HG03066 (cell line): Measurements from ENCODE around the gene QRSL1.
"Not testable (repeated sequence)": the region's sequence is repeated elsewhere in the genome, so short reads cannot be mapped to it uniquely, and the experiment has no call there.

Experiments
- ATAC-seq: cut with Tn5 transposase; IDR thresholded peaks from one replicate; pipeline ENCODE4 v1.9.1; 2021; ENCODE audit warnings: low read depth; ENCODE audit not compliant: unreplicated experiment

QRSL1 gene

GRCh38 chr6:106622412-106622811 lies 7.0 kb upstream of the QRSL1 start:
- no peak for ATAC-seq

GRCh38 chr6:106623039-106623438 lies 6.3 kb upstream of the QRSL1 start:
- no peak for ATAC-seq

GRCh38 chr6:106626485-106626884 lies 2.9 kb upstream of the QRSL1 start:
- ATAC-seq = peak; percentile 25

GRCh38 chr6:106627760-106628159 lies 1.6 kb upstream of the QRSL1 start:
- ATAC-seq = not testable (repeated sequence)

GRCh38 chr6:106628658-106629102 lies 698 bp upstream of the QRSL1 start:
- no peak for ATAC-seq

- ATAC-seq = no peak
Observed at GRCh38 chr6:106629859-106630163, 433 bp downstream of the QRSL1 start.

- ATAC-seq = no peak
Observed at GRCh38 chr6:106630366-106630765, 988 bp downstream of the QRSL1 start.

- no peak for ATAC-seq
Observed at GRCh38 chr6:106631346-106631745, 2.0 kb downstream of the QRSL1 start.

- no peak for ATAC-seq
Observed at GRCh38 chr6:106634565-106634964, 5.2 kb downstream of the QRSL1 start.

- ATAC-seq = peak; percentile 18
Observed at GRCh38 chr6:106637051-106637716, 7.8 kb downstream of the QRSL1 start.

GRCh38 chr6:106637717-106638341 lies 8.5 kb downstream of the QRSL1 start:
- peak; percentile 82 for ATAC-seq

GRCh38 chr6:106639812-106640211 lies 10.4 kb downstream of the QRSL1 start:
- no peak for ATAC-seq

GRCh38 chr6:106642476-106642875 lies 13.1 kb downstream of the QRSL1 start:
- no peak for ATAC-seq

- ATAC-seq = no peak
Observed at GRCh38 chr6:106643061-106643460, 13.7 kb downstream of the QRSL1 start.

GRCh38 chr6:106648651-106649308 lies 19.4 kb downstream of the QRSL1 start:
- ATAC-seq = no peak

GRCh38 chr6:106658469-106658868 lies 29.1 kb downstream of the QRSL1 start:
- no peak for ATAC-seq

GRCh38 chr6:106659859-106660258 lies 30.5 kb downstream of the QRSL1 start:
- ATAC-seq = no peak

- ATAC-seq = no peak
Observed at GRCh38 chr6:106662458-106662857, 33.1 kb downstream of the QRSL1 start.

GRCh38 chr6:106666282-106667021 lies 37.1 kb downstream of the QRSL1 start:
- peak; percentile 100 for ATAC-seq

- ATAC-seq = no peak
Observed at GRCh38 chr6:106667022-106667402, 37.6 kb downstream of the QRSL1 start.

GRCh38 chr6:106670236-106670635 lies 40.9 kb downstream of the QRSL1 start:
- no peak for ATAC-seq
